CD4-positive, alpha-beta T cell (primary cell): ENCODE data around the gene GLTP. TPM values are rescaled to one million over a fixed set of nuclear protein-coding genes. Genes with fewer than 3 reads are reported as not detected.

Experiments used
- ATAC-seq: fragments of 200-7000 bp; cut with Tn5 transposase; one replicate; pipeline ENCODE4 v1.10.0; 2022; ENCODE audit warnings: mild to moderate bottlenecking; ENCODE audit not compliant: poor library complexity
- CTCF ChIA-PET: fragments of 350-600 bp; sonication (Branson Sonifier 250); formaldehyde crosslinking; loops from one replicate; lab custom pipeline; 2021; ENCODE audit warnings: antibody characterized with exemption, inconsistent platforms; lab: Charles Lee
- POLR2A ChIA-PET: fragments of 350-600 bp; sonication (Branson Sonifier 250); formaldehyde crosslinking; loops from one replicate; lab custom pipeline; 2021; ENCODE audit warnings: antibody characterized with exemption, inconsistent platforms; lab: Charles Lee
- DNase-seq, 14 experiments: peaks; one replicate each; pipeline ENCODE4 v3.0.0-alpha.2; 2013 to 2020; ENCODE audit warnings: mixed read lengths in 2 of 14
- H3K27ac ChIP-seq, 2 donors: one replicate each; pipeline versions ENCODE4 v1.5.1 to v1.7.0; 2013; ENCODE audit warnings: low read length in 2 of 2, low read depth in 1 of 2, mild to moderate bottlenecking in 1 of 2
- H3K27me3 ChIP-seq, 2 experiments: 1 replicate in 1 of 2; 2 replicates in 1 of 2; pipeline versions ENCODE4 v1.6.1 to v1.7.0; 2013; ENCODE audit warnings: low read length in 2 of 2, control low read depth in 1 of 2, mild to moderate bottlenecking in 1 of 2, moderate library complexity in 1 of 2; ENCODE audit not compliant: insufficient read depth in 2 of 2, control insufficient read depth in 1 of 2
- H3K36me3 ChIP-seq: one replicate; pipeline ENCODE4 v1.6.1; 2013; ENCODE audit warnings: low read length, control low read depth; ENCODE audit not compliant: insufficient read depth
- H3K4me1 ChIP-seq: one replicate; pipeline ENCODE4 v1.6.1; 2013; ENCODE audit warnings: low read length, control low read depth; ENCODE audit not compliant: insufficient read depth
- H3K4me3 ChIP-seq: one replicate; pipeline ENCODE4 v1.5.1; 2013; ENCODE audit warnings: mild to moderate bottlenecking, low read length, moderate library complexity
- H3K9me3 ChIP-seq, 2 experiments: 1 replicate in 1 of 2; 2 replicates in 1 of 2; pipeline versions ENCODE4 v1.6.1 to v1.7.0; 2013; ENCODE audit warnings: low read length in 2 of 2, mild to moderate bottlenecking in 2 of 2, control low read depth in 1 of 2, moderate library complexity in 1 of 2; ENCODE audit not compliant: control insufficient read depth in 1 of 2, insufficient read depth in 1 of 2
- H3K27ac Mint-ChIP-seq: one replicate; pipeline ENCODE4 v1.8.0; 2020; ENCODE audit warnings: mixed read lengths
- H3K27me3 Mint-ChIP-seq: one replicate; pipeline ENCODE4 v1.8.0; 2021; ENCODE audit warnings: mixed read lengths
- H3K36me3 Mint-ChIP-seq: one replicate; pipeline ENCODE4 v1.8.0; 2021; ENCODE audit warnings: low read depth, mixed read lengths
- H3K4me1 Mint-ChIP-seq: one replicate; pipeline ENCODE4 v1.8.0; 2021; ENCODE audit warnings: low read depth, mixed read lengths
- H3K4me3 Mint-ChIP-seq: one replicate; pipeline ENCODE4 v1.8.0; 2020; ENCODE audit warnings: mild to moderate bottlenecking, mixed read lengths
- H3K9me3 Mint-ChIP-seq: one replicate; pipeline ENCODE4 v1.8.0; 2020; ENCODE audit warnings: mixed read lengths
- CTCF ChIP-seq: fragments of 200-600 bp; IDR thresholded peaks from one replicate; pipeline ENCODE4 v1.8.0; 2022; ENCODE audit warnings: antibody characterized with exemption, mild to moderate bottlenecking
- intact Hi-C, 2 experiments: fragments of 100-400 bp; cut with DNase I in 1 of 2; cut with micrococcal nuclease in 1 of 2; formaldehyde crosslinking; loops; one replicate each; pipeline versions ENCODE4 v1.15.1 to v1.9.0; 2023 to 2025; cut with DNase I, micrococcal nuclease
- total RNA-seq, 174 experiments: library from RNA in 2 of 174; stranded (reverse) in 2 of 174; gene quantifications; one replicate each; pipeline ENCODE4 v1.2.3 and lab custom pipeline; 2021 to 2026

GLTP gene
- total RNA-seq, 2 experiments from 2014 or later = 24.8 to 25.2 TPM

GRCh38 chr12:109878749-109879148, 1.6 kb downstream of the GLTP start:
- TF ChIP-seq CTCF = no peak
- no peaks in the 10 kb centered on the region for H3K36me3 ChIP-seq
- Mint-ChIP-seq H3K4me1 (peaks cover 68% of the 10 kb centered on the region), H3K27me3 (no peaks in the 10 kb centered on the region), H3K9me3 (no peaks in the 10 kb centered on the region), H3K36me3 (peaks cover 12% of the 10 kb centered on the region), H3K4me3 (peak overlapping the region; percentile 92), H3K27ac (peak overlapping the region; percentile 62)
- CTCF ChIA-PET = interaction anchor here (0.7 to 2.8 kb wide), 2 partner anchors 33 to 552 kb away, joined by 3 to 9 read pairs; no protein-coding TSS in a partner anchor
- DNase-seq (peak in 2 of 14 experiments; percentile 40 to 41), ATAC-seq (no peak)
- H3K4me3 ChIP-seq = peak overlapping the region; percentile 98
- intact Hi-C loops = loop anchor here in 1 of 2 experiments (2.0 to 5.0 kb wide), 3 partner anchors 24 to 404 kb away; partner anchors contain the start of gene ATP2A2
- POLR2A ChIA-PET = no interaction called here
- no peaks in the 10 kb centered on the region for H3K9me3 ChIP-seq
- peaks cover 35% of the 10 kb centered on the region for H3K4me1 ChIP-seq
- no peaks in the 10 kb centered on the region for H3K27me3 ChIP-seq
- H3K27ac ChIP-seq = no peak overlapping the region

- DNase-seq (no peak), ATAC-seq (no peak)
- Mint-ChIP-seq H3K4me1 (peaks cover 68% of the 10 kb centered on the region), H3K27ac (peak overlapping the region; percentile 62), H3K27me3 (no peaks in the 10 kb centered on the region), H3K36me3 (peaks cover 12% of the 10 kb centered on the region), H3K9me3 (no peaks in the 10 kb centered on the region), H3K4me3 (peak overlapping the region; percentile 92)
- H3K27me3 ChIP-seq = no peaks in the 10 kb centered on the region
- H3K4me3 ChIP-seq = no peak overlapping the region
- H3K36me3 ChIP-seq = no peaks in the 10 kb centered on the region
- H3K27ac ChIP-seq = no peak overlapping the region
- ChIA-PET CTCF (interaction anchor here (0.6 to 2.8 kb wide), 3 partner anchors 9 to 553 kb away, joined by 3 to 9 read pairs (median 4); no protein-coding TSS in a partner anchor), POLR2A (no interaction called here)
- TF ChIP-seq CTCF = no peak
- H3K4me1 ChIP-seq = peaks cover 35% of the 10 kb centered on the region
- no peaks in the 10 kb centered on the region for H3K9me3 ChIP-seq
- intact Hi-C loops = loop anchor here in 1 of 2 experiments (2.0 to 5.0 kb wide), 3 partner anchors 23 to 404 kb away; partner anchors contain the start of gene ATP2A2
Measured at GRCh38 chr12:109878247-109878625, 2.1 kb downstream of the GLTP start.

- peaks cover 68% of the 10 kb centered on the region for H3K4me1 Mint-ChIP-seq
Measured at GRCh38 chr12:109877504-109878246, 2.7 kb downstream of the GLTP start.

More at GRCh38 chr12:109877504-109878246, 2.7 kb downstream of the GLTP start:
- Histone ChIP-seq H3K4me1 (peaks cover 35% of the 10 kb centered on the region), H3K9me3 (no peaks in the 10 kb centered on the region), H3K27me3 (no peaks in the 10 kb centered on the region), H3K4me3 (no peak overlapping the region), H3K27ac (no peak overlapping the region), H3K36me3 (peaks cover 3% of the 10 kb centered on the region)
- TF ChIP-seq CTCF = no peak
- no peak for ATAC-seq
- intact Hi-C loops = loop anchor here in 1 of 2 experiments (2.0 to 5.0 kb wide), 3 partner anchors 23 to 405 kb away; partner anchors contain the start of gene ATP2A2
- Mint-ChIP-seq H3K27ac (peak overlapping the region; percentile 62), H3K4me3 (peak overlapping the region; percentile 83), H3K9me3 (no peaks in the 10 kb centered on the region), H3K27me3 (no peaks in the 10 kb centered on the region), H3K36me3 (peaks cover 13% of the 10 kb centered on the region)
- ChIA-PET POLR2A (no interaction called here), CTCF (interaction anchor here (0.6 to 2.8 kb wide), 4 partner anchors 8 to 72 kb away, joined by 4 to 9 read pairs (median 4); no protein-coding TSS in a partner anchor)
- no peak for DNase-seq
